GM19043 (cell line): ENCODE results near the gene ADAMTS17.

ENCODE experiments used
- ATAC-seq: cut with Tn5 transposase; IDR thresholded peaks from one replicate; pipeline ENCODE4 v1.9.1; 2021; ENCODE audit warnings: low read depth; ENCODE audit not compliant: unreplicated experiment

Gene ADAMTS17

GRCh38 chr15:99963976-99964375 lies 377.8 kb downstream of the ADAMTS17 start:
- no peak for ATAC-seq

DNA sequence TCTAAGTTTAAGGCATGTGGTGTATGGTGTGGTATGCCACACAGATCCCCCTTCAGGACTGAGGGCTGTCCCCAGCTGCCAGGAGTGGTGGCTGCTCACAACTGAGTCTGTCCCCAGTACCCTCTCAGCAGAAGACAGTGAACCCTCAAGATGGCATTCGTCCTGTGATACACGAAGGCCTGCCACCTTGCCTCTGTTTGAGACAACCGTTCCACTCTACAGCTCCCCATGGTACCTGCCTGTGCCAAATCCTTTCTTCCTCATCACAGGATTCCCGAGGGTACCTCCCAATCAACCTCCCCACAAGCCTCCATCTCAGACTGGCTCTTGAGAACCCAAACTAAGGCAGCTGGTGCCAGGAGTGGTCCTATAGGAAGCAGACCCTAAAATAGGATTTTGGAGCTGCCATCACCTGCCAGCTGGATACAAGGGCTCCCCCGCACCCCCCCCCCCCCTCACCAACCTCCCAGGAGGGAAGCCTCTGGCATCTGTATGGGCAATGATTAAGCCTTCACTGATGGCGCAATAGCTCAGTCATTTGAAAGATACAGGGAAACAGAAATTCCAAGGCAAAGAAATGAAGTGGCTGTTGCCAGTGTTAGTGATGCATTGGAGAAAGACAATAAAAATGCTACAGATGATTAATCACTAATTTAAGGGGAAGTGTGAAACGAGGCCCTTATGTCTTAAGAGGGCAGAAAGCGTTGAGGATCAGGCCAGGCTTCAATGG lies 378.5 kb downstream of the ADAMTS17 start:
- no peak for ATAC-seq

GRCh38 chr15:99962006-99962561 lies 379.7 kb downstream of the ADAMTS17 start:
- ATAC-seq: no peak

DNA sequence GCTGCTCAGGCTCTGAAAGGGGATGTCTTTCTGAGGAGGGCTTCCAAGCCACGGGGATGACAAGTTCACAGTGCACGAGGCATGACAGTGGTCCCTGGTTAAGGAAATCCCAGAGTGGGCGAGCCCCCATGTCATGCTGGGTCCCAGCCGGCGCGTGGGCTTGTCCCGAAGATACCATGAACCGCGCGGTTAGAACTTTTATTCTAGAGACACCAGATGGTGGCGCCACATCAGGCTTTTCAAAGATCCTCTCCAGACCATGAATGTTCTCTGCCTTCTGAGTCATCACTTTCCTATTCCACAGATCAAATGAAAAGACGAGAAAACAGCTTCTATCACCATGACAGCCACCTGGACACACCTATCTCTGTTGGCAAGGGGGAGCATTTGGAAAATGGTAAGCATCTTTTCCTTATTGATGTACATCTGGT lies 380.7 kb downstream of the ADAMTS17 start:
- no peak for ATAC-seq

DNA sequence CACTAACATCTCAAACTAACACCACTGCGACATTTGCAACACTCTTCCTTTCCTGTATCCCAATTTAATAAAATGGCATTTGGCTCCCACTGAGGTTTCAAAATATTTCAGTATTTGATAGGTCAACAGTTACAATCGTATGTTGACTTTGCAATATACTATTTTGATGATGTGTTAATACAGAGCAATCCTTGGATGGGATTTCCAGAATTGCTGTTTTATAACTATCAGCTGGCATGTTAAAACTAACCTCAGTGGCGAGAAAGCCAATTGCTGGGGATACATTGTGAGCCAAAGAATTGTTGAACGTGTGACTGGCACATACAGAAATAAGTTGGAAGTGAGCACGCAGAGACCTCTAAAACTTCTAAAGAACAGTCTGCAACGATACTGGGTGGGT lies 382.4 kb downstream of the ADAMTS17 start:
- ATAC-seq: no peak

DNA sequence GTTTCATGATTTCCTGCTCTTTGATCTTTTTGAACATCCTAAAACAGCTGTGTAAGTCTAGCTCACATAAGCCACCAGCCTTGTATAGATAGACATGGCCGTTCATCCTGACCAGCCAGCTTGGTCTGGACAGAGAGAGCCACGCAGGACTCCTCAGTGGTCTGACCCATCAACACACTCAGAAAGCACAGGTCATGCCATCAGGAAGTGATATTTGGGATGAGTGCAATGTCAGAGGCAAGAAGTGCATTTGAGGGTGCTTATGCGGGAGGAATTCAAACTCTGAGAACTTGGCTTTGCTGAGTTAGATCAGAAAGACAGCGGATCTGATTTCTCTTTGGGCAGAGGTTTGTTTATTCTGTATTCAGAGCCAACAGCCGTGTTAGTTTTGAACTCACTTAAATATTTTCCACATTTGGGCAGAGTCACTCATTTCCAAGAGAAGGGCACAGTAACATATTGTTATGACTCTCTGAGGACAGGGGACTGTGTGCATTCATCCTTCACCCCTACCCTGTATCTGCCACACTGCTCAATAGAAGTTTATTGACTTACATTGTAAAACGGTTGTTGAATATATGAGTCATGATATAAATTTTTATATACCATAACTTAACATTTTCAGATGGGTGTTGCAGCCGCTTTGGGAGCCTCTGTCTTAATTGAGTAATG lies 383.2 kb downstream of the ADAMTS17 start:
- ATAC-seq: no peak

GRCh38 chr15:99957642-99958013 lies 384.1 kb downstream of the ADAMTS17 start:
- no peak for ATAC-seq

- no peak for ATAC-seq
Measured at GRCh38 chr15:99956820-99957641, 384.7 kb downstream of the ADAMTS17 start.

DNA sequence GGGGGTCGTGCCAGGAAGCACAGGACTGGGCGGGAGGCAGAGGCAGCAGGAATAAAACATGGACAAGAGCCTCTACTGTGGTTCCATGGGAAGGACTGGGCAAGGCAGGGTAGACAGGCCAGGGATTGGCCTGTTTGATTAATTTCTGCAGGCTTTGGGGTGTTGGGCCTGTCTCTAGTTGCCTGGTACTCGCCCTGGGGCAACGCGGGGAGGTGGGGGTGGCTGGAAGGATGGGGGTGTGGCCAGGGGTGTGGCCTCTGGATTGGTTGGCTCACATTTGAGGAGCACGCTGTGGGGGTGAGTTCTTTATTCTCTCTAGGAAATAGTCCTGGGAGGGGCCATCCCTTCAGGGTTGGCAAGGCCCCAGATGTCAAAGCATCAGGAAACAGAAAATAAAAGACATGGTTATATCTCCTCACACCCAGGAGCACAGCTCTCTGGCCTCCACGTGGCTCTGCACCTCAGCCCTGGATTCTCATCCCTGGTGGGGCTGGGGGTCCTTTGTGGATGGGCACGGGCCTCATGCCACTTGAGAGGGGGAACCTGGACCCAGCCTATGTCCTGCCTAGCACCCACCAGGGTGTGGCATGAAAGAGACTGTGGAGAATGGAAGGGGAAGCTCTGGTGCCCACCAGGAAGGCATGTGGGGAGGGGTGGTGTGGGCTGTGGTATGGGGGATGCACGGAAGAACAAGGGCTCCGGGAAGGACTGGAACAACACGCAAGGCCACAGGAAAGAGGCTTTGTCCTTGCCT lies 385.6 kb downstream of the ADAMTS17 start:
- no peak for ATAC-seq

GRCh38 chr15:99955532-99955931 lies 386.2 kb downstream of the ADAMTS17 start:
- no peak for ATAC-seq

DNA sequence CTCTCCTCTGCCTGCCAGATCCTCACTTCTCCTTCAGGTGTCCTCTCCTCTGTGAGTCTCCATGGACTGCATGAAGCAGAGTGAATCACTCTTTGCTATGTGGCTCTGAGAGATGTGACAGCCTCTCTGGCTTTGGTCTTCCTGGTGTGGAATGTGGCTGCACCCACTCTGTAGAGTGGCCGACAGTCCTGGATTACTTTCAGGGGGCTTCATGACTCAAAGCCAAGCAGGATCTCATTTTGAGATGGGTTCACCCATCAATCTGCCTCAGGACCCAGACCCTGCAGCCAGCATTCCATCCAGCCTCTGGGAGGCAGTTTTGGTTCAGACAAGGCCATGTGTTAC lies 386.6 kb downstream of the ADAMTS17 start:
- ATAC-seq: no peak

DNA sequence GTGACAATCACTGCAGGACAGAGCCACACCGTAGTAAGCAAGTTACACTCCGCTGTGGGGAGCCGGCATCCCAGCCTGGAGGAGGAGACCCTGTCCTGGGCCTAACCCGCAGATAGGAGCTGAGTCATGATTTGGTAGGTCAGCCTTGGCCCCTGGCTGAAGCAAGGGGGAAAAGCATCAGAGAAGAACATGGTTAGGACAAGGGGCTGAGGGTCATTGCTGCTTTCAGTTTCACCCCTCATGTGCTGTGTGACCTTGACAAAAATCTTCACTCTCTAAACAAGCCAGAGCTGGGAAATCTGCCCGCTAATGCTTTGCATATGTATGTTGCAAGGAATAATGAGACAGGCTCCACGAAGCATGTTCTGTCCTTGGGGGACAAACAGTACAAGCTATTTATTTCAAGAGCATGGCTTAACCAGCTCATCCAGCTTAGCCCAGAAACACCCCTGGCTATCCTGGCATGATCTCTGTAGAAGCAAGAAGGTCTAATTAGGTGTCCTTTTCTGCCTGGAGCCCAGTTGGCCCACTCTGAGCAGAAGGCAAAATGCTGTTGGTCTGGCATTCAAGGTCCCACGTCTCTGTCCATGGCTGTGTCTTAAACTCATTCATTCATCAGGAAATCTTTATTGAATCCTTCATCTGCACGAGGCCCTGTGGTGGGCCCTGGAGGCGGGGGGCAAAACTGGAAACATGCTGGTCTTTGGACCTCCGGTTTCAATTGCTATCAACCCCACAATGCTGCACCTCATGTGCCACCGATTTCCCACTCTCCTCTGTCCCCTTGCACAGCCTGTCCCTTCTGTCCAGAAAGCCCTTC lies 387.2 kb downstream of the ADAMTS17 start:
- no peak for ATAC-seq

- ATAC-seq: no peak
Measured at GRCh38 chr15:99953886-99954285, 387.9 kb downstream of the ADAMTS17 start.

DNA sequence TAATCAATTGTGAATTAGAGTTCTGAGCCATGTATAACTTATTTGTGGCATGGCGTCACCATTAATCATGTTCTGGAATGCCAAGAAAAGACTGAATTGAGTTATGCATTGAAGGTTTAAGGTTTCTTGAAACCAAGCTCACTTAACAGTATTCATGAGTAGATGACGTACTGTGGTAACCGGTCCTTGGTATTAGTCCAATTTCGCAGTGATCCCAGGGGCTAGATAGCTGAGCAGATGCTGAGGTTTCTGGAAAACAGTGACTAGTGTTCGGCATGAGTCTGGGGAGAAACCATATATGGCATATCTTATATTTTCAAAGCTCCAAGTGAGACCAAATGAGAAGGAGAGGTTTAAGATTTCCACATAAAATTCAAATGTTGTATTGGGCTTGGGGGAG lies 390.3 kb downstream of the ADAMTS17 start:
- ATAC-seq: no peak

GRCh38 chr15:99944131-99944530 lies 397.6 kb downstream of the ADAMTS17 start:
- no peak for ATAC-seq

GRCh38 chr15:99943466-99943865 lies 398.3 kb downstream of the ADAMTS17 start:
- ATAC-seq: no peak

DNA sequence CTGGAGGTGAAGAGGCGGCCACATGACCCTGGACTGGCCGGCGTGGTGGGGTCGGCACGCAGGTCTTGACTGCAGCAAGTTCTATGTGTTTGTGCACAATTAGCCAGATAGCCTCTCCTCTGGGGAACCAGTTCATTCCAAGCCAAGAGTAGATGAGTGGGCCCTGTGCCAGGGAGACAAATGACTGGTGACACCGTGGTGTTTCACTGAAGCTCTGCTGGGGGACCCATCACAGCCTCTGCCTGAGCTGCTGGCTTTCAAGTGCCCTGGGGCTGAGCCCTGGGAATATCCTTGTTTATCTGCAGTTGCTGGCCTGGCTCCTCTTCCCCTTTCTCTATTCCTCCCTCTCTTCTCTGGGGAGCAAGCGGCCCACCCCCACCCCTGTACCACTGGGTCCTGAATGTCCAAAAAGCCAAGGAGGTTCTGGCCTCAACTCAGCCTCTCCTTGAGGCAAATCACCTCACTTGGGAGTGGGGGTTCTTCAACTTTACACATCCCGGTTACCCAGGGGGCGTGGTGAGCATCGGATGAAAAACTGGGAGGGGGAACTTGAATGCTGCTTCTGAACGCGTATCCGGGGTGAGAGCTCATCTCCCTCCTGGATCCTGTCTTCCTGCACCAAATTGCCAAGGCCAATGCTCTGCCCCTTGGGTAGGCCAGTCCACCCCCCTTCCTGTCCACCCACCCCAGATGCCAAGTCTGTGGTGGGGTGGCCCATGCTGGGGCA lies 408.9 kb downstream of the ADAMTS17 start:
- no peak for ATAC-seq

DNA sequence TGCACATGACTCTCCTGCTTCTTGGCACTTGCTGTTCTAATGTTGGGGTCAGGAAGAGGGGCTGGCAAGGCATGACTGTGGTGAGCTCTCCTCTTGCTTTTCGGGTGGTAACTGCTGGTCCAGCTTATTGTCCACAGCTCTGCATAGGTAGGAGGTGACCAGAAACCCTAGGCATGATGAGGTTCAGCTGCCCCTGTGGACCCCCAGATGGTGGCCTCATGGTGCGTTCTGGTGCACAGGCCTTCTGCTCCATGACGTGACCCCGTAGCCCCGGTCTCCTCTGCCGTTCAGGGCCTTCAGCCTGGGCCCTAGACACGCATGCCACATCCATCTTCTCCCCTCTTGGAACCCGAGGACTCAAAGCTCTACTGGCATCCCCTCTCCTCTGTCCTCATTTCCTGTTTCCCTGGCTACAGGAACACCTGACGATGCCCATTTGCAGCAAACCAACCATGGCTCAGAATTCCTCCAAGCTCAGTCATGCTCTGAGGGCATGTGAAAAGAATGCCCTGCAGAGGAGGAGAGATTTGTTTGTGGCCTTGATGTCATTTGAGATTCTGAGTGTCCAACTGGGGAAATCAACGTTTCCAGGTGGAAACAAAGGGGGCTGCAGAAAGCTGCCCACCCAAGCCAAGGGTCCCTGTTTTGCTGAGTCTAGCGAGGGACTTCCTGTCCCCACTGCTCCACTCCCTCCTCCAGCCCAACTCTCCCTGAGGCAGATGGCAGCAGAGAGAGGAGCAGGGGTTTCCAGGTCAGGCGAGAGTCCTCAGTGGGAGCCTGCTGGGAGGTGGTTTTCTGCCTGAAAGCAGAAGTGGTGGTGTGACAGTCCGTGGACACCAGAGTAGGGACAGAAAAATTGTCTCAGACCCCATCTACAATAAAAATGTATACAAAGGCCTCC lies 409.8 kb downstream of the ADAMTS17 start:
- no peak for ATAC-seq
